HG02885 (cell line): ENCODE results near the gene FLT3.
"Not testable (repeated sequence)": the region's sequence is repeated elsewhere in the genome, so short reads cannot be mapped to it uniquely, and the experiment has no call there.

Source experiments
- ATAC-seq: cut with Tn5 transposase; IDR thresholded peaks from one replicate; pipeline ENCODE4 v1.9.1; 2021; ENCODE audit warnings: mild to moderate bottlenecking; ENCODE audit not compliant: unreplicated experiment, poor library complexity

The FLT3 gene

GRCh38 chr13:27964741-27965323 is 135.5 kb downstream of the FLT3 start:
- ATAC-seq, result no peak

- not testable (repeated sequence) for ATAC-seq
These were observed 136.2 kb downstream of the FLT3 start for GRCh38 chr13:27964206-27964605.

GRCh38 chr13:27963491-27963890 is 136.9 kb downstream of the FLT3 start:
- no peak for ATAC-seq

GRCh38 chr13:27962982-27963381 is 137.4 kb downstream of the FLT3 start:
- ATAC-seq, result no peak

- no peak for ATAC-seq
These were observed 138.1 kb downstream of the FLT3 start for GRCh38 chr13:27962128-27962841.

- ATAC-seq, result no peak
These were observed 138.9 kb downstream of the FLT3 start for GRCh38 chr13:27961227-27962085.

- ATAC-seq, result no peak
These were observed 139.8 kb downstream of the FLT3 start for GRCh38 chr13:27960362-27961226.

- ATAC-seq, result no peak
These were observed 140.4 kb downstream of the FLT3 start for GRCh38 chr13:27959976-27960361.

GRCh38 chr13:27956576-27957300 is 143.6 kb downstream of the FLT3 start:
- no peak for ATAC-seq

GRCh38 chr13:27955014-27955591 is 145.3 kb downstream of the FLT3 start:
- no peak for ATAC-seq

- no peak for ATAC-seq
These were observed 145.9 kb downstream of the FLT3 start for GRCh38 chr13:27954406-27954851.

GRCh38 chr13:27953676-27954405 is 146.5 kb downstream of the FLT3 start:
- peak; percentile 76 for ATAC-seq
